HEK293T (cell line): ENCODE results near the gene DIAPH1.

Source experiments
- BHLHE40 ChIP-seq: fragments of 450-650 bp; IDR thresholded peaks from 2 replicates; pipeline ENCODE4 v1.6.1; 2016; ENCODE audit warnings: mild to moderate bottlenecking, moderate library complexity, borderline replicate concordance
- FOXA1 ChIP-seq: fragments of 450-650 bp; IDR thresholded peaks from 2 replicates; pipeline ENCODE4 v1.6.1; 2016; ENCODE audit warnings: mild to moderate bottlenecking
- FOXK2 ChIP-seq: fragments of 450-650 bp; IDR thresholded peaks from 2 replicates; pipeline ENCODE4 v1.6.1; 2016; ENCODE audit warnings: mild to moderate bottlenecking
- NFRKB ChIP-seq: fragments of 450-650 bp; IDR thresholded peaks from 2 replicates; pipeline ENCODE4 v1.6.1; 2016; ENCODE audit warnings: mild to moderate bottlenecking, moderate library complexity
- SP1 ChIP-seq: fragments of 450-650 bp; IDR thresholded peaks from 2 replicates; pipeline ENCODE4 v1.6.1; 2017
- SUZ12 ChIP-seq: fragments of 450-650 bp; IDR thresholded peaks from 2 replicates; pipeline ENCODE4 v1.6.1; 2016; ENCODE audit warnings: mild to moderate bottlenecking
- ZNF384 ChIP-seq: fragments of 450-650 bp; IDR thresholded peaks from 2 replicates; pipeline ENCODE4 v1.6.1; 2016
- TF ChIP-seq, protein P1 (sequence below): fragments of 450-650 bp; IDR thresholded peaks from 2 replicates; pipeline ENCODE4 v1.6.1; 2016

GRCh38 chr5:141567513-141568117 is 51.2 kb downstream of the DIAPH1 start:
- TF ChIP-seq, protein P1, sequence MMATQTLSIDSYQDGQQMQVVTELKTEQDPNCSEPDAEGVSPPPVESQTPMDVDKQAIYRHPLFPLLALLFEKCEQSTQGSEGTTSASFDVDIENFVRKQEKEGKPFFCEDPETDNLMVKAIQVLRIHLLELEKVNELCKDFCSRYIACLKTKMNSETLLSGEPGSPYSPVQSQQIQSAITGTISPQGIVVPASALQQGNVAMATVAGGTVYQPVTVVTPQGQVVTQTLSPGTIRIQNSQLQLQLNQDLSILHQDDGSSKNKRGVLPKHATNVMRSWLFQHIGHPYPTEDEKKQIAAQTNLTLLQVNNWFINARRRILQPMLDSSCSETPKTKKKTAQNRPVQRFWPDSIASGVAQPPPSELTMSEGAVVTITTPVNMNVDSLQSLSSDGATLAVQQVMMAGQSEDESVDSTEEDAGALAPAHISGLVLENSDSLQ, result no peak
- TF ChIP-seq ZNF384 (no peak), FOXK2 (no peak), NFRKB (no peak), SP1 (no peak), BHLHE40 (no peak), FOXA1 (no peak), SUZ12 (no peak)
